RKO (cell line): ENCODE data around the gene FAM227A.

Experiments used
- DNase-seq: peaks from one replicate; pipeline ENCODE4 v3.0.0-alpha.2; 2016; ENCODE audit warnings: low spot score

Gene FAM227A

GRCh38 chr22:38531251-38531938 lies 124.8 kb downstream of the FAM227A start:
- DNase-seq: no peak
